ENCODE results near the gene RPRD1B. TPM values are rescaled to one million over a fixed set of nuclear protein-coding genes. Genes with fewer than 3 reads are reported as not detected.

The RPRD1B gene
- total and polyA plus RNA-seq, 2 of the 13 experiments (the other 11 are each of a cell fraction or from before 2014, with no cell fraction given): 31.1 to 41.5 TPM

GRCh38 chr20:38082894-38083293 lies 49.3 kb downstream of the RPRD1B start (continued):
- TF ChIP-seq ZNF737 (CRISPR knock-in tag; IDR thresholded peaks at IDR 0.05; ENCODE audit: borderline replicate concordance): no peak
- peak; percentile 73; the same call in 1 of the 2 replicates for TF ChIP-seq SMAD3 (CRISPR knock-in tag; IDR thresholded peaks at IDR 0.05)
- no peak for TF ChIP-seq ZNF296 (CRISPR knock-in tag; conservative IDR thresholded peaks at IDR 0.05)
- no peak for TF ChIP-seq ZNF549 (CRISPR knock-in tag; IDR thresholded peaks at IDR 0.05)
- TF ChIP-seq DRAP1 (CRISPR knock-in tag; IDR thresholded peaks at IDR 0.05): peak; percentile 57; the same call in 1 of the 2 replicates
- TF ChIP-seq ZC3H13 (CRISPR knock-in tag; IDR thresholded peaks at IDR 0.05): no peak
- peak; percentile 87 for TF ChIP-seq ZNF362 (CRISPR knock-in tag; IDR thresholded peaks at IDR 0.05; ENCODE audit: borderline replicate concordance)
- TF ChIP-seq ZBTB25 (CRISPR knock-in tag; IDR thresholded peaks at IDR 0.05): peak; percentile 45; the same call in 1 of the 2 replicates
- TF ChIP-seq THRA (CRISPR knock-in tag; IDR thresholded peaks at IDR 0.05; ENCODE audit: borderline replicate concordance): peak; percentile 77
- peak; percentile 26; the same call in 1 of the 2 replicates for TF ChIP-seq SALL1 (CRISPR knock-in tag; IDR thresholded peaks at IDR 0.05)
- peak; percentile 49; the same call in 1 of the 2 replicates for TF ChIP-seq ZNF281 (CRISPR knock-in tag; IDR thresholded peaks at IDR 0.05; ENCODE audit: borderline replicate concordance)
- no peak for TF ChIP-seq ZNF407 (CRISPR knock-in tag; IDR thresholded peaks at IDR 0.05; ENCODE audit: not compliant biosample characterization)
- no peak for TF ChIP-seq ZNF235 (CRISPR knock-in tag; IDR thresholded peaks at IDR 0.05; ENCODE audit: borderline replicate concordance)
- peak; percentile 73 for TF ChIP-seq TCF7L2 (IDR thresholded peaks at IDR 0.05; ENCODE audit: low read depth, low read length)
